Glutamatergic neuron (in vitro differentiated cells): ENCODE data around the gene TBC1D8B. TPM values are rescaled to one million over a fixed set of nuclear protein-coding genes. Genes with fewer than 3 reads are reported as not detected.
A peak's percentile ranks its signal among the peaks of the same experiment; 100 is the strongest.

ENCODE experiments used
- DNase-seq: peaks from one replicate; pipeline ENCODE4 v3.0.0; 2022
- H3K27ac Mint-ChIP-seq: one replicate; pipeline ENCODE4 v1.8.0; 2020; ENCODE audit warnings: mild to moderate bottlenecking, mixed read lengths, inconsistent platforms; ENCODE audit not compliant: unreplicated experiment
- H3K27me3 Mint-ChIP-seq: one replicate; pipeline ENCODE4 v1.8.0; 2020; ENCODE audit warnings: mild to moderate bottlenecking, moderate library complexity, mixed read lengths, inconsistent platforms; ENCODE audit not compliant: unreplicated experiment
- H3K36me3 Mint-ChIP-seq: one replicate; pipeline ENCODE4 v1.8.0; 2020; ENCODE audit warnings: mild to moderate bottlenecking, mixed read lengths, inconsistent platforms; ENCODE audit not compliant: unreplicated experiment
- H3K4me1 Mint-ChIP-seq: one replicate; pipeline ENCODE4 v1.8.0; 2020; ENCODE audit warnings: mild to moderate bottlenecking, low read depth, mixed read lengths, inconsistent platforms; ENCODE audit not compliant: unreplicated experiment
- H3K4me3 Mint-ChIP-seq: one replicate; pipeline ENCODE4 v1.8.0; 2020; ENCODE audit warnings: mild to moderate bottlenecking, mixed read lengths, inconsistent platforms; ENCODE audit not compliant: unreplicated experiment
- H3K9me3 Mint-ChIP-seq: one replicate; pipeline ENCODE4 v1.8.0; 2020; ENCODE audit warnings: mild to moderate bottlenecking, moderate library complexity, mixed read lengths, inconsistent platforms; ENCODE audit not compliant: unreplicated experiment
- CTCF ChIP-seq: fragments of 200-600 bp; sonication (generic); IDR thresholded peaks from one replicate; pipeline ENCODE4 v1.5.0; 2021; ENCODE audit not compliant: partially characterized antibody, unreplicated experiment
- total RNA-seq: library from RNA; stranded (reverse); fragmentation: NEBNext Ultra II Directional; extraction: Animal tissue kit (Norgen Biotek cat#: 25700); gene quantifications from one replicate; pipeline ENCODE4 v1.2.1, GENCODE V29; 2021; ENCODE audit not compliant: unreplicated experiment

TBC1D8B gene
- total RNA-seq, 1 donor from 2014 or later, result 4.6 TPM

GRCh38 chrX:106903291-106903824 lies 100.9 kb downstream of the TBC1D8B start, which contains the start of gene RIPPLY1:
TSS of gene RIPPLY1 (minus strand) at chrX:106903341. CDS start at chrX:106903287, 54 bp downstream.
- no peak for DNase-seq
- no peak for TF ChIP-seq CTCF
- Mint-ChIP-seq H3K9me3 (no peaks in the 10 kb centered on the region), H3K4me3 (peak within 1 kb of the TSS; percentile 34), H3K4me1 (peaks cover 5% of the 10 kb centered on the region), H3K27me3 (peaks cover 4% of the 10 kb centered on the region), H3K36me3 (no peaks in the 10 kb centered on the region), H3K27ac (peak within 1 kb of the TSS; percentile 64)

GRCh38 chrX:106903856-106904528 lies 101.5 kb downstream of the TBC1D8B start:
- no peak overlapping the region for H3K4me3 Mint-ChIP-seq
- peak overlapping the region; percentile 64 for H3K27ac Mint-ChIP-seq
- no peak for DNase-seq
- H3K36me3 Mint-ChIP-seq, result no peaks in the 10 kb centered on the region
- peaks cover 5% of the 10 kb centered on the region for H3K4me1 Mint-ChIP-seq
- no peak for TF ChIP-seq CTCF
- H3K27me3 Mint-ChIP-seq, result peaks cover 4% of the 10 kb centered on the region
- no peaks in the 10 kb centered on the region for H3K9me3 Mint-ChIP-seq

- no peak for TF ChIP-seq CTCF
- no peak overlapping the region for H3K27ac Mint-ChIP-seq
Measured at GRCh38 chrX:106905064-106905708, 102.7 kb downstream of the TBC1D8B start.

GRCh38 chrX:106906361-106906760 lies 103.9 kb downstream of the TBC1D8B start:
- H3K4me3 Mint-ChIP-seq, result peak overlapping the region; percentile 30
- H3K9me3 Mint-ChIP-seq, result no peaks in the 10 kb centered on the region
- no peaks in the 10 kb centered on the region for H3K36me3 Mint-ChIP-seq
- TF ChIP-seq CTCF, result no peak
- H3K4me1 Mint-ChIP-seq, result peaks cover 5% of the 10 kb centered on the region
- peaks cover 4% of the 10 kb centered on the region for H3K27me3 Mint-ChIP-seq
- DNase-seq, result no peak
- H3K27ac Mint-ChIP-seq, result no peak overlapping the region

More at GRCh38 chrX:106905064-106905708, 102.7 kb downstream of the TBC1D8B start:
- Mint-ChIP-seq H3K4me3 (no peak overlapping the region), H3K27me3 (peaks cover 4% of the 10 kb centered on the region), H3K4me1 (peaks cover 5% of the 10 kb centered on the region), H3K36me3 (no peaks in the 10 kb centered on the region), H3K9me3 (no peaks in the 10 kb centered on the region)
- no peak for DNase-seq

GRCh38 chrX:106912864-106913263 lies 110.4 kb downstream of the TBC1D8B start:
- Mint-ChIP-seq H3K9me3 (peaks cover 1% of the 10 kb centered on the region), H3K27me3 (no peaks in the 10 kb centered on the region), H3K27ac (no peak overlapping the region), H3K36me3 (no peaks in the 10 kb centered on the region), H3K4me1 (no peaks in the 10 kb centered on the region), H3K4me3 (no peak overlapping the region)
- no peak for TF ChIP-seq CTCF
- no peak for DNase-seq
